GM19395 (cell line): ENCODE results near the gene SPPL2C.

ENCODE experiments used
- ATAC-seq: cut with Tn5 transposase; IDR thresholded peaks from one replicate; pipeline ENCODE4 v1.9.1; 2021; ENCODE audit warnings: mild to moderate bottlenecking, moderate library complexity; ENCODE audit not compliant: unreplicated experiment

The SPPL2C gene

GRCh38 chr17:45844695-45845375 lies at the start of gene SPPL2C:
Gene SPPL2C, plus strand, starts transcription at chr17:45844881. Its CDS starts 26 bp downstream, at chr17:45844907.
- no peak for ATAC-seq

- no peak for ATAC-seq
These were observed 43.9 kb upstream of the SPPL2C start for GRCh38 chr17:45800816-45801215.

- no peak for ATAC-seq
These were observed 43.3 kb upstream of the SPPL2C start for GRCh38 chr17:45801421-45801820.

GRCh38 chr17:45808845-45809244 lies 35.8 kb upstream of the SPPL2C start:
- ATAC-seq, result no peak

- ATAC-seq, result no peak
These were observed 35.2 kb upstream of the SPPL2C start for GRCh38 chr17:45809499-45809898.

GRCh38 chr17:45812102-45812501 lies 32.6 kb upstream of the SPPL2C start:
- ATAC-seq, result no peak

- no peak for ATAC-seq
These were observed 31.5 kb upstream of the SPPL2C start for GRCh38 chr17:45813048-45813725.

GRCh38 chr17:45814622-45815606 lies 29.8 kb upstream of the SPPL2C start:
- no peak for ATAC-seq

- ATAC-seq, result no peak
These were observed 28.9 kb upstream of the SPPL2C start for GRCh38 chr17:45815752-45816151.

GRCh38 chr17:45818041-45818440 lies 26.6 kb upstream of the SPPL2C start:
- no peak for ATAC-seq

GRCh38 chr17:45818699-45819098 lies 26.0 kb upstream of the SPPL2C start:
- ATAC-seq, result no peak

- ATAC-seq, result no peak
These were observed 25.0 kb upstream of the SPPL2C start for GRCh38 chr17:45819632-45820031.

GRCh38 chr17:45820052-45820780 lies 24.5 kb upstream of the SPPL2C start:
- no peak for ATAC-seq

- no peak for ATAC-seq
These were observed 23.5 kb upstream of the SPPL2C start for GRCh38 chr17:45821147-45821546.

GRCh38 chr17:45823598-45823997 lies 21.1 kb upstream of the SPPL2C start:
- ATAC-seq, result no peak

GRCh38 chr17:45824475-45824874 lies 20.2 kb upstream of the SPPL2C start:
- ATAC-seq, result no peak

GRCh38 chr17:45824901-45825492 lies 19.7 kb upstream of the SPPL2C start:
- no peak for ATAC-seq

GRCh38 chr17:45825792-45826191 lies 18.9 kb upstream of the SPPL2C start:
- ATAC-seq, result no peak

GRCh38 chr17:45826919-45827588 lies 17.6 kb upstream of the SPPL2C start:
- no peak for ATAC-seq

- ATAC-seq, result no peak
These were observed 16.5 kb upstream of the SPPL2C start for GRCh38 chr17:45828171-45828570.
